Left ventricle myocardium inferior (tissue), 1 donor: ENCODE data around the gene SPESP1. TPM values are rescaled to one million over a fixed set of nuclear protein-coding genes. Genes with fewer than 3 reads are reported as not detected.

Source experiments
- DNase-seq: peaks from one replicate; pipeline ENCODE4 v3.0.0-alpha.2; 2020
- H3K27ac ChIP-seq: fragments of 200-600 bp; replicated peaks from 2 replicates; pipeline ENCODE4 v1.8.0; 2021
- H3K27me3 ChIP-seq: fragments of 200-600 bp; 2 replicates; pipeline ENCODE4 v1.8.0; 2021; ENCODE audit warnings: low read depth
- H3K36me3 ChIP-seq: fragments of 200-600 bp; 2 replicates; pipeline ENCODE4 v1.8.0; 2021
- H3K4me1 ChIP-seq: fragments of 200-600 bp; 2 replicates; pipeline ENCODE4 v1.8.0; 2021
- H3K4me3 ChIP-seq: fragments of 200-600 bp; 2 replicates; pipeline ENCODE4 v1.8.0; 2021; ENCODE audit warnings: mild to moderate bottlenecking, moderate library complexity
- H3K9me3 ChIP-seq: fragments of 200-600 bp; replicated peaks from 2 replicates; pipeline ENCODE4 v1.8.0; 2021
- intact Hi-C: fragments of 100-400 bp; cut with micrococcal nuclease; formaldehyde crosslinking; loops from one replicate; pipeline ENCODE4 v1.11.0; 2022
- total RNA-seq: library from RNA; stranded (reverse); fragmentation: NEBNext Ultra II Directional; extraction: Animal tissue kit (Norgen Biotek cat#: 25700); gene quantifications from one replicate; pipeline ENCODE4 v1.2.1, GENCODE V29; 2021
- TF ChIP-seq, protein P1 (sequence below): fragments of 200-600 bp; IDR thresholded peaks from 2 replicates; pipeline ENCODE4 v1.8.0; 2021; ENCODE audit warnings: antibody characterized with exemption, mild to moderate bottlenecking, borderline replicate concordance
- donor health status: DM: no; HTN: yes; CAD: no; lungs with severe emphysema.

Gene SPESP1
- total RNA-seq, 1 donor from 2014 or later, result 7.6 TPM

DNA sequence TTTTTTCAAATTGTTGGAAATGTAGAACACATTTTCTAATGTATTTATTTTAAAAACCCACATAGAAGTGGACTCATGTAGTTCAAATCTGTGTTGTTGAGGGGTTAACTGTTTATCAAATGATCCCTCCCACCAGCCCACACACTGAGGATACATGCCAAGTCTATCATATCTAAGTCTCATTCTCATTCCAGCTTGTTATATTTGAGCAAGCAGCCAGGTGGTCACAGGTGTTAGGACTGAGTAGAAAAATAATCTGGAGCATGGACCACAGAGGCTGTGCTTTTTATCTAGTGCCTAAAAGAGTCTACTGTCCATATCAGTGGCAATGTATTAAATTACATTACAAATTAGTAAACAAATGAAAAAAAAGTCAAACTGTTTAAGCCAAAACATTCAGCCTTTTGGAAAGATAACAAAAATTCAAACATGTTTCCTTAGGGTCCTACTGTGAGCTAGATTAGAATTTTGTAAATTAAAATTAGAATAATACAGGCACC is 20.7 kb upstream of the SPESP1 start:
- no peak for DNase-seq
- intact Hi-C loops, result no loop called here
- no peaks in the 10 kb centered on the region for H3K4me1 ChIP-seq
- no peaks in the 10 kb centered on the region for H3K36me3 ChIP-seq
- no peaks in the 10 kb centered on the region for H3K9me3 ChIP-seq
- TF ChIP-seq, protein P1, sequence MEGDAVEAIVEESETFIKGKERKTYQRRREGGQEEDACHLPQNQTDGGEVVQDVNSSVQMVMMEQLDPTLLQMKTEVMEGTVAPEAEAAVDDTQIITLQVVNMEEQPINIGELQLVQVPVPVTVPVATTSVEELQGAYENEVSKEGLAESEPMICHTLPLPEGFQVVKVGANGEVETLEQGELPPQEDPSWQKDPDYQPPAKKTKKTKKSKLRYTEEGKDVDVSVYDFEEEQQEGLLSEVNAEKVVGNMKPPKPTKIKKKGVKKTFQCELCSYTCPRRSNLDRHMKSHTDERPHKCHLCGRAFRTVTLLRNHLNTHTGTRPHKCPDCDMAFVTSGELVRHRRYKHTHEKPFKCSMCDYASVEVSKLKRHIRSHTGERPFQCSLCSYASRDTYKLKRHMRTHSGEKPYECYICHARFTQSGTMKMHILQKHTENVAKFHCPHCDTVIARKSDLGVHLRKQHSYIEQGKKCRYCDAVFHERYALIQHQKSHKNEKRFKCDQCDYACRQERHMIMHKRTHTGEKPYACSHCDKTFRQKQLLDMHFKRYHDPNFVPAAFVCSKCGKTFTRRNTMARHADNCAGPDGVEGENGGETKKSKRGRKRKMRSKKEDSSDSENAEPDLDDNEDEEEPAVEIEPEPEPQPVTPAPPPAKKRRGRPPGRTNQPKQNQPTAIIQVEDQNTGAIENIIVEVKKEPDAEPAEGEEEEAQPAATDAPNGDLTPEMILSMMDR, result no peak
- H3K27me3 ChIP-seq, result peaks cover 19% of the 10 kb centered on the region
- H3K27ac ChIP-seq, result no peak overlapping the region
- H3K4me3 ChIP-seq, result no peak overlapping the region

DNA sequence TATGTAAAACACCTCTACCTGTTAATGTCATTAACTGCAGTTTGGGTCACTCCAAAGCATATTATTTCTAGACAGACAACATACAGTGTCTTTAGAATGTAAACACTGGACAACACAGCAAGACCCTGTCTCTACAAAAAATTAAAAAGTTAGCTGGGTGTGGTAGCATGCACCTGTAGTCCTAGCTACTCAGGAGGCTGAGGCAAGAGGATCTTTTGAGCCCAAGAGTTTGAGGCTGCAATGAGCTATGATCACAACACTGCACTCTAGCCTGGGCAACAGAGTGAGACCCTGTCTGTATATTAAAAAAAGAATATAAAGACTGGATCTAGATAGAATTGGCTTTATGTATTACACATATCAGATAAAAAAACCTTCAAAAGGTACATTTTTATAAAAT is 20.0 kb upstream of the SPESP1 start:
- Histone ChIP-seq H3K36me3 (no peaks in the 10 kb centered on the region), H3K4me1 (no peaks in the 10 kb centered on the region), H3K27me3 (peaks cover 20% of the 10 kb centered on the region), H3K4me3 (no peak overlapping the region), H3K27ac (no peak overlapping the region), H3K9me3 (no peaks in the 10 kb centered on the region)
- DNase-seq, result no peak
- TF ChIP-seq, protein P1, result no peak
- intact Hi-C loops, result no loop called here

DNA sequence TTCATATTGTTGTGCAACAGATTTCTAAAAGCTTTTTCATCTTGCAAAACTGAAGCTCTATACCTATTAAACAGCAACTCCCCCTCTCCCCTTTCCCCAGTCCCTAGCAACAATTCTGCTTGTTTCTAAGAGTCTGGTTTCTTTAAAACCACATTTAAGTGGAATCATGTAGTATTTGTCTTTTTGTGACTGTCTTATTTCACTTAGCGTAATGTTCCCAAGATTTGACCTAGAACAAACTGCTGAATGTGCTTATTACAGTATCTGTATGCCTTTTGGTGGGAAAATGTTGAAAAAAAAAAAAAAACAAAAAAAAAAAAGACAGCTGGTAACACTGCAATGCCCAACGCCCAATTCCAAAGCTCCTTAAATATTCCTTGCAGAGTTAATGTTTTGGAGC is 19.5 kb upstream of the SPESP1 start:
- Histone ChIP-seq H3K4me1 (no peaks in the 10 kb centered on the region), H3K4me3 (no peak overlapping the region), H3K36me3 (no peaks in the 10 kb centered on the region), H3K27me3 (peaks cover 24% of the 10 kb centered on the region), H3K27ac (no peak overlapping the region), H3K9me3 (peaks cover 4% of the 10 kb centered on the region)
- TF ChIP-seq, protein P1, result no peak
- DNase-seq, result no peak
- intact Hi-C loops, result no loop called here

DNA sequence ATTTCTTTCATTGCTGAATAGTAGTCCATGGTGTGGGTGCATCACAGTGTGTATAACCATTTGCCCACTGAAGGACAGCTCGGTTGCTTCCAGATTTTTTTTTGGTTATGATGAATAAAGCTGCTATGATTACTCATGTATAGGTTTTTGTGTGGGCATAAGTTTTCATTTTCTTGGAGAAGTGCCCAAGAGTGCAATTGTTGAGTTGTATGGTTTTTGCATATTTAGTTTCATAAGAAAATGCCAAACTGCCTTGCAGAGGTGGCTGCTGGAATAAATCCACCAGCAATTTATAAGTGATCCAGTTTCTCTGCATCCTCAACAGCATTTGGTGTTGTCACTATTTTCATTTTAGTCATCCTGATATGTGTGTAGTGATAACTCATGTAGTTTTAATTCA is 8.4 kb upstream of the SPESP1 start:
- H3K4me1 ChIP-seq, result no peaks in the 10 kb centered on the region
- no peaks in the 10 kb centered on the region for H3K36me3 ChIP-seq
- no peak overlapping the region for H3K4me3 ChIP-seq
- no peaks in the 10 kb centered on the region for H3K9me3 ChIP-seq
- intact Hi-C loops, result no loop called here
- no peak overlapping the region for H3K27ac ChIP-seq
- TF ChIP-seq, protein P1, result no peak
- no peak for DNase-seq
- no peaks in the 10 kb centered on the region for H3K27me3 ChIP-seq

DNA sequence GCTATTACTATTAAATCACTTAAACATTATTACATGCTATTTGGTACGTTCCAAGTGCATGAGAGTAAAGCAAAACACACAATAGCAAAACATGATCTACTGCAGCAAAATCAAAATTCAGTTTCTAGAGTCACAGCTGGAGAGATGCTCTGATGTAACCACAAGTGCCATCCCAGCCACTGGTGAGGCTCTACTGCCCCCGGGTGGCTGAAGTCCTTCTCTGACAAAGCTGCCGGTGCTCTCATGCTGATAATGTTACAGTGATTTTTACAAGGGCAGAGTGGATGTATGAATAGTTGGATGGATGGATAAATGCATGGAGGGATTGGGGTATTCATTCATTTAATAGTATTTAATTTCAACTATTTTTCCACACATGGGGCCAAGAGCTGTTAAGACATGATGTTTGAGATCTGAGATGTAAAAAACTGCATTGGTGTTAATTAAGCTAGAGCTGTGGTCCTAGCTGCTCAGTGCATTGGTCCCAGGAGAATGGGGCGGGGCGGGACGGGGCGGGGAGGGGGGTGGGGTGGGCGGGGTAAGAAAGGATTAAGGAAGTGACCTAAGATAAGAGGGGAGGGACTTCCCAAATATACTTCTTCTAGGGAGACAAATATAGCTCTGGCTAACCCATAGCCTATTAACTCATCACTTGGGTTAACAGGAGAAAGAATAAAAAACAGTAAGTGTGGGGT is 5.3 kb upstream of the SPESP1 start:
- no peak overlapping the region for H3K4me3 ChIP-seq
- H3K27me3 ChIP-seq, result peaks cover 3% of the 10 kb centered on the region
- TF ChIP-seq, protein P1, result peak; percentile 86
- H3K36me3 ChIP-seq, result no peaks in the 10 kb centered on the region
- no peaks in the 10 kb centered on the region for H3K9me3 ChIP-seq
- peak; percentile 73 for DNase-seq
- no peaks in the 10 kb centered on the region for H3K4me1 ChIP-seq
- intact Hi-C loops, result no loop called here
- H3K27ac ChIP-seq, result no peak overlapping the region
